Stimulated activated CD8-positive, alpha-beta memory T cell treated with anti-CD3 and anti-CD28 coated beads, Interleukin-2, amount 100 ng/mL, for 1 hour (primary cell): ENCODE data around the gene CEP85L.

Source experiments
- DNase-seq, 2 donors: peaks; one replicate each; pipeline ENCODE4 v3.0.0-alpha.2; 2020; ENCODE audit warnings: low read depth in 2 of 2

CEP85L gene

GRCh38 chr6:118579786-118580185 lies 71.6 kb downstream of the CEP85L start:
- no peak for DNase-seq

GRCh38 chr6:118578617-118579016 lies 72.8 kb downstream of the CEP85L start:
- DNase-seq = no peak

- DNase-seq = no peak
Observed at GRCh38 chr6:118577972-118578371, 73.4 kb downstream of the CEP85L start.

GRCh38 chr6:118574051-118574865 lies 77.1 kb downstream of the CEP85L start:
- no peak for DNase-seq

- DNase-seq = no peak
Observed at GRCh38 chr6:118571121-118571520, 80.3 kb downstream of the CEP85L start.

GRCh38 chr6:118569498-118569897 lies 81.9 kb downstream of the CEP85L start:
- no peak for DNase-seq

- no peak for DNase-seq
Observed at GRCh38 chr6:118567974-118568373, 83.4 kb downstream of the CEP85L start.

GRCh38 chr6:118565311-118565960 lies 86.0 kb downstream of the CEP85L start:
- DNase-seq = no peak

GRCh38 chr6:118562959-118563358 lies 88.4 kb downstream of the CEP85L start:
- DNase-seq = no peak

GRCh38 chr6:118562248-118562647 lies 89.1 kb downstream of the CEP85L start:
- DNase-seq = no peak

- no peak for DNase-seq
Observed at GRCh38 chr6:118559659-118560058, 91.7 kb downstream of the CEP85L start.

GRCh38 chr6:118558464-118559217 lies 92.8 kb downstream of the CEP85L start:
- no peak for DNase-seq

- DNase-seq = no peak
Observed at GRCh38 chr6:118554698-118555097, 96.7 kb downstream of the CEP85L start.

GRCh38 chr6:118553132-118553531 lies 98.3 kb downstream of the CEP85L start:
- no peak for DNase-seq

GRCh38 chr6:118551063-118552053 lies 100.0 kb downstream of the CEP85L start:
- DNase-seq = no peak

- DNase-seq = no peak
Observed at GRCh38 chr6:118548613-118549012, 102.8 kb downstream of the CEP85L start.

GRCh38 chr6:118548136-118548535 lies 103.3 kb downstream of the CEP85L start, which contains the start of gene PLN:
Gene PLN (plus strand): TSS chr6:118548296. CDS start chr6:118558922, 10,626 bp downstream.
- DNase-seq = no peak

- no peak for DNase-seq
Observed at GRCh38 chr6:118546880-118547218, 104.5 kb downstream of the CEP85L start.

- no peak for DNase-seq
Observed at GRCh38 chr6:118546164-118546879, 105.1 kb downstream of the CEP85L start.

GRCh38 chr6:118544105-118544504 lies 107.3 kb downstream of the CEP85L start:
- no peak for DNase-seq
